Iris pigment epithelial cell (primary cell): Measurements from ENCODE around the gene MUS81.
A peak's percentile ranks its signal among the peaks of the same experiment; 100 is the strongest.
"Not testable (repeated sequence)": the region's sequence is repeated elsewhere in the genome, so short reads cannot be mapped to it uniquely, and the experiment has no call there.

Experiments used
- DNase-seq: peaks from one replicate; pipeline ENCODE4 v3.0.0-alpha.2; 2011; ENCODE audit warnings: low read depth

MUS81 gene

DNA sequence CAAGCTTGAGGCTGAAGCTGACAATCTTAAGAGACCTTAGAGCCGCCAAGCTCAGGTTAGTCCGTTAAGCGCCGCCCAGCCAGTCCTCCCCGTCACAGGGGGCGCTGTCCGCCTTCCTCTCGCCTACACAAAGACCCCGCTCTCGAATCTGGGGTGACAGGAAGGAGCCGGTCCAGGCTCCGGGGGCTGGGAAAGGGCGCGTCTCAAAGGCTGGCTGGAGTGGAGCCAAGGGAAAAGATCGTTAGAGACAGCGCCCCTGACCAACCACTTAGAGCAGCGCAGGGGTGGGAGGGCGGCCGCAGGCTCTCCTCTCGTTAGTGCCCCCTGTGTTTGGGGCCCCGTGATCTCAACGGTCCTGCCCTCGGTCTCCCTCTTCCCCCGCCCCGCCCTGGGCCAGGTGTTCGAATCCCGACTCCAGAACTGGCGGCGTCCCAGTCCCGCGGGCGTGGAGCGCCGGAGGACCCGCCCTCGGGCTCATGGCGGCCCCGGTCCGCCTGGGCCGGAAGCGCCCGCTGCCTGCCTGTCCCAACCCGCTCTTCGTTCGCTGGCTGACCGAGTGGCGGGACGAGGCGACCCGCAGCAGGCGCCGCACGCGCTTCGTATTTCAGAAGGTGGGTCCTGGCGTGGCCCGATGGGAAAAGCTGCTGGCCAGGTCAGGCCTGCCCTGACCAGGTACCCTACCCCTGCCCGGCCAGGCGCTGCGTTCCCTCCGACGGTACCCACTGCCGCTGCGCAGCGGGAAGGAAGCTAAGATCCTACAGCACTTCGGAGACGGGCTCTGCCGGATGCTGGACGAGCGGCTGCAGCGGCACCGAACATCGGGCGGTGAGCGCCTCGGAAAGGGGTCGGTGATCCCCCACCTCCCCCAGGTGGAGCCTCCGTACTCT lies at the start of gene MUS81:
Gene MUS81, plus strand, starts transcription at position 156 of the 887 bp plus-strand sequence. Its CDS starts 321 bp downstream, at position 477.
- peak; percentile 98 for DNase-seq

GRCh38 chr11:65811764-65812475 lies 48.3 kb upstream of the MUS81 start:
- no peak for DNase-seq

- DNase-seq, result no peak
Measured at GRCh38 chr11:65814131-65814985, 45.9 kb upstream of the MUS81 start.

- no peak for DNase-seq
Measured at GRCh38 chr11:65814986-65815565, 45.2 kb upstream of the MUS81 start.

DNA sequence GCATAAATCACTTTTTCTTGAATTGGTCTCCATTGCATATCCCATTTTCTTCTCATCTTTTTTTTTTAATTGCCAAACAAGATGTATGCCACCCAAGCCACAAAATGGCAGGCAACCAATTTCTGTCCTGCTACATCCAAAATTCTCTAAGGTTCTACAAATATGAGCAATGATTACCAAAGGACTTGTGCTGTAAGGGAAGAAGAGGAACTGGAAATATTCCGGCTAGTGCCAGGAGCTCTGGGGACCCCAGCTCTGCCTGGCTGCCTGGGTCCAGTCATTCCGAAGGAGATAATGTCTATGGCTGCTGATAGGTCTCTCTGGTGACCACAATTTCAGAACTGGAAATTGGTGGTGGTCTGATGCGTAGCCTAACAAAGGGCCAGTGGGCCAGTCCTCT lies 43.5 kb upstream of the MUS81 start:
- DNase-seq, result no peak

GRCh38 chr11:65817312-65817834 lies 42.9 kb upstream of the MUS81 start:
- no peak for DNase-seq

DNA sequence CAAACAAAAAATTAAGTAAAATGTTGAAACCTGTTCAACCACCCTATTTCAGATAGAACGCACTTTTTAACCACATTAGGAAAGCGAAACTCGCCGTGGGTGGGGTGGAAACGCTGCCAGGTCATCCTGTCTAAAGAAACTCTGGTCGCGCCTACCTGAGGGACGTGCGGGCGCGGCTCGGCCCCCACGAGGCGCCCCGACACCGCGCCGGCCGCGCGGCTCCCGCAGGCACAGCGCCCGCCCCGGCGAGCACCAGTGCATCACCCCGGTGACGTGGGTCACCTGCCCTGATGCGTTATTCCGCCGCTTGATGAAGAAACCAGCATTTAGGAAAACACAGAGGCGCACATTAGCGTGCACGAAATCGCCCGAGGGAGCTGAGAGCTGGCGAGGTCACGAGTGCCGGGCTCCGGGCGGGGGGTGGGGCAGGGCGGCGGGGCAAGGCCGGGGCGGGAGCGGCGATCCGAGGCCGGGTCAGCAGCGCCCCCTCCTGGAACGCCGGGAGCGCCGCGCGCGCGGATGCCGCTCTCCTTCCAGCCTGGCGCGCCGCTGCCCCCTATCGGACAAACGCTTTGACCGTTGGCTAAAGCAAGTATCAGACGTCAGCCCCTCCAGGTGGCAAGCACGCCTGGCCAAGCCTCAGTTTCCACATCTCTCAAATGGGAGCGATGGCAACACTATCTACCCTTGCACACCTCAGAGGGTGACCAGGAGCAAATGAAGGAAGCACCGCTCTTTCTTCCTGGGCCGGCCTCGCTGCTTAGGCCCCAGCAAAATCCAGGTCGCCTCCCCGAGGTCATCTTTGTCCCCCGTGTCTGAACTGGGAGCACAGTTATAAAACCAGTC lies 42.2 kb upstream of the MUS81 start:
- DNase-seq, result peak; percentile 77

GRCh38 chr11:65821107-65821506 lies 39.1 kb upstream of the MUS81 start:
- no peak for DNase-seq

DNA sequence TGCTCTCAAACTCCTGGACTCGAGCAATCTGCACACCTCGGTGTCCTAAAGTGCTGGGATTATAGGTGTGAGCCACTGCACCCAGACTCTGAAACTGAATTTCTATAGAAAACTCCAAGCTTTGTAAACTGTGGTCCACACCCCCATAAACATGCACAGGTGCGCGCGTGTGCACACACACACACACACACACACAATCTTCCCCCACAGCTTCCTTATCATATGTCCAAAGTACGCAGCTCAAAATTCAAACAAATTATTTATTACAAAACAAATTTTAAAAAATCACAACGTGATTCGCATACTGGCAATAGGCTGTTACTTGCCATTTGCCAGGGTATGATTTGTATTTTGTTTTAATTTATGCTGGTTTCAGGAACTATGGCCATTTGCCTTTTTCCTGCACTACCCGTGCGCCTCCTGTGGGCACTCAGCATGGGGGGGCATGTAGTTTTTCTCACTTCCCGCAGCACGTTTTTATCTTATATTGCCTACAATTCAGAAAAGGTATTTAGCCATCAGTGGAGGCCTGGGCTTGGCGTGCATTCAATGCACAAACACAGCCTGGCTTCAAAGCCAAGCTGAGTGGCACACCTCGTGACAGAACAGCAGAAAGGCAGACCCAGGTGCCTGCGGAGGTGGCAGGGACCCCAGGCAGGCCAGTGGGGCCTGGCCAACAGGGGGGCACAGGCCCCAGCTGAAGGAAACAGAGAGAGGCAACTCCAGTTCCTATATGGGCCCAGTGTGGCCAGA lies 37.3 kb upstream of the MUS81 start:
- DNase-seq, result no peak

GRCh38 chr11:65826984-65827735 lies 33.1 kb upstream of the MUS81 start:
- DNase-seq, result no peak

DNA sequence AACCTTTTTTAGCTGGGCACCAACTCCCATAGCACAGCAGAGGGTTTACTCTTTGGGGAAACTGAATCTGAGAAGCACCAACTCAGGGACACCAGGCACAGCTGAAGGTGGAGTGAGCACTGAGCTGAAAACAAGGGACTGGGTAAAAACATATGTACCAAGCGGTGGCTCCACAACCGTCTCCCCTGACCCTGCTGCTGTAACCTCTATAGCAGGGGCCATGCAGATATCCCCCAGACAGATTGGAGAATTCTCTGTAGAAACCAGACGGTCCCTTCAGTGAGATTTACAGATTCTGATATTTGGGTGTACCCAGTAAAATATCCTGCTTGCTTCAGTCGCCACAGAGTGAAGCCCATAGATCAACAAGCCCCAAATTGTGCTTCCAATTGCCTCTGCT lies 30.8 kb upstream of the MUS81 start:
- DNase-seq, result no peak

GRCh38 chr11:65832231-65832630 lies 28.0 kb upstream of the MUS81 start:
- not testable (repeated sequence) for DNase-seq

- peak; percentile 90 for DNase-seq
Measured at GRCh38 chr11:65833297-65834030, 26.8 kb upstream of the MUS81 start, which contains the start of gene SNX32. Gene SNX32 (plus strand): TSS chr11:65833963. CDS start chr11:65834066, 103 bp downstream.

GRCh38 chr11:65834202-65834601 lies 26.0 kb upstream of the MUS81 start:
- DNase-seq, result no peak

- DNase-seq, result no peak
Measured at GRCh38 chr11:65842144-65842543, 18.1 kb upstream of the MUS81 start.

DNA sequence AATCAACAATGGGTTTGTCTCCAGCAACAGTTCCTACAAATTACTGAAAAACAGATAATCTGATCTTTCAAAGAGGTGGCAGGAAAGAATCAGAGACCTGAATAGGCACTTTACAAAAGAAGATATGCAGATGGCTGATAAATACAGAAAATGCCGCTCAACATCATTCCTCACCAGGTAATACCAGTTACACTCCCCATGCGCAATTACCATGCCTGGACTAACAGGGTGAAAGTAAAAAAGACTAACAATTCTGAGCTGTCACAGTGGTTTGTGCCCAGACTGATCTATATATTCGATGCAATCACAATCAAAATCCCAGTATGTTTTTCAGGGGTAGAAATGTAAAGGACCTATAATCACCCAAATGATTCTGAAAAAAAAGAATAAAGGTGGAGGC lies 16.4 kb upstream of the MUS81 start:
- no peak for DNase-seq

DNA sequence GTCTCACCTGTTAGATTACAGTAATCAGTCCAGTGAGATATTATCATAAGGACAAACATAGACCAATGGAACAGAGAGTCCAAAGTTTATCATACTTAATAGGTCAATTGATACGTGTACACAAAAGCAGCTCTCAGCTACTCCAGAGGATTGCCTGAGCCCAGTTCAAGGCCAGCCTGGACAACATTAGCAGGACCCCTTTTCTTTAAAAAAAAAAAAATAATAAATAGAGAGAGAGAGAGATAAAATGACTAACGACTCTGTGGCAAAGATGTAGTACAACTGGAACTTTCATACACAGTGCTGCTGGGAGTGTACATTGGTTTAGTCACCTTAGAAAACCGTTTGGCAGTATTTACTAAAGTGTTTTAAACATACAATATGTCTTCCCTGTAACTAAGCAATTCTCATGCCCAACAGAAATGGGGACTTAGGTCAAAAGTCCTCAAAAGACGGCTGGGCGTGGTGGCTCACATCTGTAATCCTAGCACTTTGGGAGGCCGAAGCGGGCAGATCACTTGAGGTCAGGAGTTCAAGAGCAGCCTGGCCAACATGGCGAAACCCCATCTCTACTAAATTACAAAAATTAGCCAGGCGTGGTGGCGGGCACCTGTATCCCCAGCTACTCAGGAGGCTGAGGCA lies 15.9 kb upstream of the MUS81 start:
- DNase-seq, result no peak

GRCh38 chr11:65847746-65848145 lies 12.5 kb upstream of the MUS81 start:
- no peak for DNase-seq
